ENCODE results near the gene PLA2G6.

PLA2G6 gene

DNA sequence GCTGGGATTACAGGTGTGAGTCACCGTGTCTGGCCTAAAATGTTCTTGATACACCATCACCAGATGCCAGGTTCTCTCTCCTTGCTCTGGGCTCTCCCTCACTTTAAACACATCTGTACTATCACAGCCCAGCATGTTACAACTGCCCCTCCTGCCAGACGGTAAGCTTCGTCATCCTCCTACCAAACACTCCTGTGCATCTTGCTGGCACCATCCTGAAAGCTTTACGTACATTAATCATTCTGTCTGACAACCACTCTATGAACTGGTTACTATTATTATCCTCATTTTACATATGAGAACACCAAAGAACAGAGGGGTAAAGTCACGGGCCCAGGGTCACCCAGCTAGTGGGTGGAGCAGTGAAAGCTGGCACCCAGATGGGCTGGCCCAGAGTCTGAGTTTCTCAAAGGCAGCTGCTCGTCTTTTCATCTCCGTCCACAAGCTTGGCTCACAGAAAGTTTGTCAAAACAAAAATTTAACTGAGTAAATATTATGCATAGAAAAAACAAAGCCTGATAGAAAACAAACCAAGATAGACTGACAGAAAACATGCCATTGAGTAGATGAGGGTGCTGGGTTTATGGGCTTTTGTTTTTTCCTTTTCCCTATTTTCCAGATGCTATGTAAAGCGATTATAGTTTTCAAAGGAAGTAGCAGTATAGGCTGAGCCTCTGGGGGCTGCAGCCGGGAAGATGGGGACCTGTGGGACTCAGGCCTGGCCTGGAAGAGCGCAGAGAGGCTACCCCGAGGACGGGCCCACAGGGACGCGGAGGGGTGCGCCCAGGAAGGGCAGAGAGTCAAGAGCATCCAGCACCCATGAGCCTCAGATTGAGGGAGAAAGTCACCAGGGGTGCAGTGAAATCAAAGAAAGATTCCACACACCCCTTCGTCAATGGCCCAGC is 9.5 kb downstream of the PLA2G6 start:
- H3K27me3 ChIP-seq = no peaks in the 10 kb centered on the region
- peaks cover 0 to 37% (median 3%) of the 10 kb centered on the region in 4 donors for H3K4me1 ChIP-seq
- intact Hi-C loops (cut with DNase I; ENCODE audit: low total_unique reads) = no loop called here
- H3K4me3 ChIP-seq = no peak overlapping the region
- peak in 1 of 2 donors; percentile 32 for DNase-seq
- no peaks in the 10 kb centered on the region for H3K9me3 ChIP-seq
- TF ChIP-seq, protein P1, sequence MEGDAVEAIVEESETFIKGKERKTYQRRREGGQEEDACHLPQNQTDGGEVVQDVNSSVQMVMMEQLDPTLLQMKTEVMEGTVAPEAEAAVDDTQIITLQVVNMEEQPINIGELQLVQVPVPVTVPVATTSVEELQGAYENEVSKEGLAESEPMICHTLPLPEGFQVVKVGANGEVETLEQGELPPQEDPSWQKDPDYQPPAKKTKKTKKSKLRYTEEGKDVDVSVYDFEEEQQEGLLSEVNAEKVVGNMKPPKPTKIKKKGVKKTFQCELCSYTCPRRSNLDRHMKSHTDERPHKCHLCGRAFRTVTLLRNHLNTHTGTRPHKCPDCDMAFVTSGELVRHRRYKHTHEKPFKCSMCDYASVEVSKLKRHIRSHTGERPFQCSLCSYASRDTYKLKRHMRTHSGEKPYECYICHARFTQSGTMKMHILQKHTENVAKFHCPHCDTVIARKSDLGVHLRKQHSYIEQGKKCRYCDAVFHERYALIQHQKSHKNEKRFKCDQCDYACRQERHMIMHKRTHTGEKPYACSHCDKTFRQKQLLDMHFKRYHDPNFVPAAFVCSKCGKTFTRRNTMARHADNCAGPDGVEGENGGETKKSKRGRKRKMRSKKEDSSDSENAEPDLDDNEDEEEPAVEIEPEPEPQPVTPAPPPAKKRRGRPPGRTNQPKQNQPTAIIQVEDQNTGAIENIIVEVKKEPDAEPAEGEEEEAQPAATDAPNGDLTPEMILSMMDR (IDR thresholded peaks at IDR 0.05) = no peak
- H3K36me3 ChIP-seq = no peaks in the 10 kb centered on the region
- H3K27ac ChIP-seq = no peak overlapping the region

DNA sequence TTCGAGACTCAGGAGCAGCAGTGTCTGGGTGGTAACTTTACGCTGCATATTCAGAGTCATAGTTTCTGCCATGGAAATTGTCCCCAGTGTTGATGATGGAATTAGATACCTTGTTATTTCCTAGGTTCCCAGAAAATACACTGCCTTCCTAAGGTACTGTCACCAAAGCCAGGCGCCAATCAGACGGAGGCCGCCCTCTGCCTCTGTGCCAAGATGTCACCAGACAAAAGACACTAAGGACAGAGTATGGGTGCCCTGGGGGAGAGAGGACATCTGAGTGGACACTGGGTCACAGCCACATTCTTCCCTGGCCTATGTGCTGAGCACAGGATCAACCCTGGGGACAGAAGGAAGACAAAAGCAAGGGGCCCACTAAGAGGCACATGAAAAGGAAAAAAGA is 11.2 kb downstream of the PLA2G6 start:
- Histone ChIP-seq H3K9me3 (no peaks in the 10 kb centered on the region), H3K36me3 (peaks cover 0 to 12% (median 7%) of the 10 kb centered on the region in 3 donors), H3K27me3 (no peaks in the 10 kb centered on the region), H3K4me3 (no peak overlapping the region), H3K27ac (no peak overlapping the region), H3K4me1 (peaks cover 0 to 22% (median 2%) of the 10 kb centered on the region in 4 donors)
- intact Hi-C loops (cut with DNase I; ENCODE audit: low total_unique reads) = no loop called here
- TF ChIP-seq, protein P1 (IDR thresholded peaks at IDR 0.05) = no peak
- DNase-seq = peak in 1 of 2 donors; percentile 25

DNA sequence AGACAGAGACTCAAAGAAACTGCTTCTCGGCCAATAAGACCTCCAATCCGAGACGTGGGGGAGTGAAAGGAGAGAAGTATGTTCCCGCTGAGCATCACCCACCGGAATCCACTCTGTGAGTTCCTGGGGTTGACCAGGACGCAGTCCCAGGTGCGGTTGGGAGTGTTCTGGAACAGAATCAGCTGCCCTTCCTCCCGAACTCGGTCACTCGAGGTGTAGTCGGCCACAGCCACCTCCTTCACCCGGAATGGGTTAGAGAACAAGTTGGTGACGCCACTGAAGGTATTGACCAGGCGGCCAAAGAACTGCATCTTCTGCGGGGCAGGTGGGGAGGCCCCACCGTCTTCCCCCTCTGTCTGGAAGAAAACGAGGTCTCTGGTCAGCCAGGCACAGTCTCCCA is 12.5 kb downstream of the PLA2G6 start:
- Histone ChIP-seq H3K9me3 (no peaks in the 10 kb centered on the region), H3K4me1 (peaks cover 0 to 20% (median 2%) of the 10 kb centered on the region in 4 donors), H3K4me3 (no peak overlapping the region), H3K27me3 (no peaks in the 10 kb centered on the region), H3K27ac (no peak overlapping the region), H3K36me3 (peaks cover 0 to 20% (median 8%) of the 10 kb centered on the region in 3 donors)
- TF ChIP-seq, protein P1 (IDR thresholded peaks at IDR 0.05) = no peak
- DNase-seq = peak in 1 of 2 donors; percentile 54
- intact Hi-C loops (cut with DNase I; ENCODE audit: low total_unique reads) = no loop called here

DNA sequence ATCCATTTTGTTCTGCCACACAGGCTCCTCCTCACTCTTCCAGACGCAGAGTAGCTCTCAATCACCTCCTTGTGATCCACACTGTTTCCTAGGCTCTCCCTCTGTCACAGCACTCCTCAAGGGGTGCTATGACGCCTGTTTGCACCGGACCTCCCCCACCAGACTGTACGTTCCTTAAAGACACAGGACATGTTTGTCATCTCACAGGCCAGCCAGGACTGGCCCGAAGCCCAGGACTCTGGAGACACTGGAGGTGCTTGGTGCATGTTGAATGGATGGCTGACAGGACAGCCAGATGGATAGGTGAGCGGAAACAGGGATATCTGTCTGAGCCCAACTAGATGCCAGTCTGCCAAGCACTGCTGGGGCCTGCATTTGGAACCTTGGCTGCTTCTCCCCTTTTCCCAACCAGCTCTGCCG is 13.6 kb downstream of the PLA2G6 start:
- H3K36me3 ChIP-seq = peaks cover 0 to 22% (median 8%) of the 10 kb centered on the region in 3 donors
- no peaks in the 10 kb centered on the region for H3K27me3 ChIP-seq
- intact Hi-C loops (cut with DNase I; ENCODE audit: low total_unique reads) = no loop called here
- TF ChIP-seq, protein P1 (IDR thresholded peaks at IDR 0.05) = no peak
- no peak overlapping the region for H3K4me3 ChIP-seq
- no peak overlapping the region for H3K27ac ChIP-seq
- H3K4me1 ChIP-seq = peaks cover 0 to 20% (median 2%) of the 10 kb centered on the region in 4 donors
- DNase-seq = peak in 1 of 2 donors; percentile 64
- no peaks in the 10 kb centered on the region for H3K9me3 ChIP-seq

DNA sequence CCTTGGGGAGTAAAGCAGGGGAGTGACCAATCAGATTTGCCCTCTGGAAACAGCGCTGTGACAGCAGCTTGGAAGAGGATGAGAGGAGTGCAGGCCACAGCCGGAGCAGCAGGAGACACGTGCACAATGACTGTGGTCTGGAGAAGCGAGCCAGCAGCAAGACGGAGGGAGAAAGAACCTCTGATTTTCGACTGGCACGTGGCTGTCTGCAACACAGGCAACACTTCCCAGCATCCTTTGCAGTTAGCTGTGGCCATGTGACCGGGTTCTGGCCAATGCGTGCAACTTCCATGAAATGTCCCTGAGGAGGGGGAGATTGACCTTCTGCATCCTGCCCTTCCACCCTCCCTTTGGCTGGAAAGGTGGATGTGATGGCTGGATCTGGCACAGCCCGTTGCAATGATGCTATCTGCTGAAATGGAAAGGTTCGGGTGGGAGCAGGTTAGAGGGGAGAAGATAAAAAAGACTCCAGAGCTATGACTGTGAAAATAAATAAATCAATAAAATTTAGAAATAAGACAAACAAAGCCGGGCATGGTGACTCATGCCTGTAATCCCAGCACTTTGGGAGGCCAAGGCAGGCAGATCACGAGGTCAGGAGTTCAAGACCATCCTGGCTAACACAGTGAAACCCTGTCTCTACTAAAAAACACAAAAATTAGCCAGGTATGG is 15.6 kb downstream of the PLA2G6 start:
- intact Hi-C loops (cut with DNase I; ENCODE audit: low total_unique reads) = no loop called here
- DNase-seq = peak in 1 of 2 donors; percentile 6
- no peak overlapping the region for H3K4me3 ChIP-seq
- H3K9me3 ChIP-seq = no peaks in the 10 kb centered on the region
- H3K27ac ChIP-seq = no peak overlapping the region
- H3K4me1 ChIP-seq = peaks cover 0 to 14% (median 2%) of the 10 kb centered on the region in 4 donors
- H3K27me3 ChIP-seq = no peaks in the 10 kb centered on the region
- peaks cover 0 to 22% (median 8%) of the 10 kb centered on the region in 3 donors for H3K36me3 ChIP-seq
- TF ChIP-seq, protein P1 (IDR thresholded peaks at IDR 0.05) = no peak
